Measurements from ENCODE around the gene TLK1.

TLK1 gene

GRCh38 chr2:171167352-171167997, 6.8 kb upstream of the TLK1 start:
- DNase-seq, result peak in 2 of 3 donors; percentile 52 to 66

- no peak for DNase-seq
Measured at GRCh38 chr2:171166328-171166983, 5.8 kb upstream of the TLK1 start.

- DNase-seq, result no peak
Measured at GRCh38 chr2:171165967-171166327, 5.3 kb upstream of the TLK1 start.

- no peak for DNase-seq
Measured at GRCh38 chr2:171163261-171163660, 2.6 kb upstream of the TLK1 start.

GRCh38 chr2:171162522-171163197, 2.0 kb upstream of the TLK1 start:
- peak in 2 of 3 donors; percentile 46 to 52 for DNase-seq

- DNase-seq, result peak; percentile 79 to 88 (median 79)
Measured at GRCh38 chr2:171160956-171161740, 455 bp upstream of the TLK1 start.

- peak; percentile 56 to 69 (median 60) for DNase-seq
Measured at GRCh38 chr2:171159372-171160118, 1.1 kb downstream of the TLK1 start.

- DNase-seq, result no peak
Measured at GRCh38 chr2:171158790-171159371, 1.8 kb downstream of the TLK1 start.

GRCh38 chr2:171158036-171158789, 2.5 kb downstream of the TLK1 start:
- no peak for DNase-seq

- no peak for DNase-seq
Measured at GRCh38 chr2:171157109-171157500, 3.6 kb downstream of the TLK1 start.

GRCh38 chr2:171154348-171154747, 6.3 kb downstream of the TLK1 start:
- DNase-seq, result peak in 1 of 3 donors; percentile 28

GRCh38 chr2:171150694-171151285, 9.9 kb downstream of the TLK1 start:
- DNase-seq, result no peak

GRCh38 chr2:171149986-171150693, 10.6 kb downstream of the TLK1 start:
- no peak for DNase-seq

GRCh38 chr2:171149171-171149938, 11.3 kb downstream of the TLK1 start:
- no peak for DNase-seq

- no peak for DNase-seq
Measured at GRCh38 chr2:171147081-171147480, 13.6 kb downstream of the TLK1 start.

GRCh38 chr2:171146633-171147032, 14.1 kb downstream of the TLK1 start:
- DNase-seq, result peak; percentile 44 to 71 (median 70)

GRCh38 chr2:171146071-171146470, 14.6 kb downstream of the TLK1 start:
- DNase-seq, result no peak

GRCh38 chr2:171143670-171144062, 17.0 kb downstream of the TLK1 start:
- DNase-seq, result no peak

- no peak for DNase-seq
Measured at GRCh38 chr2:171142398-171142797, 18.3 kb downstream of the TLK1 start.

- DNase-seq, result no peak
Measured at GRCh38 chr2:171141320-171141719, 19.4 kb downstream of the TLK1 start.

All from suppressor macrophage treated with lipopolysaccharide for 1 hour (primary cell).